Adipose tissue (tissue), 3 donors: Measurements from ENCODE around the gene SLC39A7. TPM values are rescaled to one million over a fixed set of nuclear protein-coding genes. Genes with fewer than 3 reads are reported as not detected.

Experiments used
- H3K27ac ChIP-seq: one replicate; pipeline ENCODE4 v1.5.1; 2013; ENCODE audit warnings: low read depth, low read length
- WGBS, 3 donors: extraction: QIAGEN DNeasy Blood & Tissue Kit; methylation state at CpG; one replicate each; pipeline ENCODE4 v1.1.7; 2013; 5-methylcytosine and 5-hydroxymethylcytosine counted together
- polyA plus RNA-seq, 3 donors: library from polyadenylated mRNA; stranded (reverse); fragments of 200-250 nt; gene quantifications; one replicate each; pipeline ENCODE4 v1.2.3, GENCODE V29; 2013
- donor health status: healthy with polysubstance abuse.
- donor health status: Bipolar disorder and iron deficiency.
- donor health status: healthy.

Gene SLC39A7, protein sequence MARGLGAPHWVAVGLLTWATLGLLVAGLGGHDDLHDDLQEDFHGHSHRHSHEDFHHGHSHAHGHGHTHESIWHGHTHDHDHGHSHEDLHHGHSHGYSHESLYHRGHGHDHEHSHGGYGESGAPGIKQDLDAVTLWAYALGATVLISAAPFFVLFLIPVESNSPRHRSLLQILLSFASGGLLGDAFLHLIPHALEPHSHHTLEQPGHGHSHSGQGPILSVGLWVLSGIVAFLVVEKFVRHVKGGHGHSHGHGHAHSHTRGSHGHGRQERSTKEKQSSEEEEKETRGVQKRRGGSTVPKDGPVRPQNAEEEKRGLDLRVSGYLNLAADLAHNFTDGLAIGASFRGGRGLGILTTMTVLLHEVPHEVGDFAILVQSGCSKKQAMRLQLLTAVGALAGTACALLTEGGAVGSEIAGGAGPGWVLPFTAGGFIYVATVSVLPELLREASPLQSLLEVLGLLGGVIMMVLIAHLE
- 100 to 1,000 TPM in 1 of 3 donors, 10 to 100 TPM in 2; 51.4 to 112 (median 72.1) TPM for polyA plus RNA-seq

DNA sequence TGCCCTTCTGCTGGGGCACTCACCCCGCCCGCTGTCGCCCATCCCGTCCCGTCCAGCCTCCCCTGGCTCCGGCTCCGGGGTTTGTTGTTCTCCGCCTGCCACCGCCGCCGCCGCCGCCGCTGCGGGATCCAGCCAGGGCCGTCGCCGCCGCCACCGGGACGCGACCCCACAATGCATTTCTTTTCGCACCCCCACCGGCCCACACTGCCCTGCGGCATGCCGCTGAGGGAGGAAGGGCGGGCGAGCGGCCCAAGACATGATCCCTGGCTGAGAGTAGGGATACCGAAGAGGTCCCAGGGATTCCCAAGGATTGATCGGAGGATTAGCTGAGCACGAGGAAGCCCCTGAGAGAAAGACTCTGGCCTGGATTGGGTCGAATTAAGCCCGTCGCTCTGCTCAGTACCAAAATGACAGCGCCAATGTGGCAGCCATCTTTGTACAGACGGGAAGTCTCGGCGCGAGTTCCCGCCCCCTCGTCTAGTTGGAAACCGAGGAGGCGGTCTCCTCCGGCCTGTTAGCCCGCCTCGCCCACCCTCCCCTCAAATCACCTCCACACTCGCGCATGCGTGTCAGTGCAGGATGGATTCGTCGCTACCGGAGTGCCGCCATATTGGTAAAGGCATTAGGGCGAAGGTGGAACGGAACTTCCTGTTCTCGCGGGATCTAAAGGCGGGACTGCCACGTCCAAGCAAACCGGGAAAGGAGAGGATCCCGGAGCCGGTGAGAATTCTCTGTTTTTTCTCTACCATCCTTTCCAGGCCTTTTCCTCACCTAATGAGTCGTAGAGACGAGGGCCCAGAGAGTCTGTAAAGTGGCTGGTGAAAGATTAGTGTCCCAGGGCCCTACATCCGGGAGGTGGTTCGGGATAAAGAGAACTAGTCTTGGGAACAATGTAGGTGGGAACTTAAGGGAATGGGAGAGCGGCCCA is at the start of gene SLC39A7, which contains the start of gene RXRB:
TSS of gene SLC39A7 (plus strand) at position 649 of the 928 bp plus-strand sequence. CDS start 379 bp downstream, outside the sequence.
TSS of gene RXRB (minus strand) at position 447 of the 928 bp plus-strand sequence. CDS start at position 258, 189 bp downstream.
- H3K27ac ChIP-seq = peak within 1 kb of the TSS; percentile 66
- WGBS, 3 donors = 0 to 1% (median 0%) methylated on average over 54 to 68 of the region's 68 CpGs

DNA sequence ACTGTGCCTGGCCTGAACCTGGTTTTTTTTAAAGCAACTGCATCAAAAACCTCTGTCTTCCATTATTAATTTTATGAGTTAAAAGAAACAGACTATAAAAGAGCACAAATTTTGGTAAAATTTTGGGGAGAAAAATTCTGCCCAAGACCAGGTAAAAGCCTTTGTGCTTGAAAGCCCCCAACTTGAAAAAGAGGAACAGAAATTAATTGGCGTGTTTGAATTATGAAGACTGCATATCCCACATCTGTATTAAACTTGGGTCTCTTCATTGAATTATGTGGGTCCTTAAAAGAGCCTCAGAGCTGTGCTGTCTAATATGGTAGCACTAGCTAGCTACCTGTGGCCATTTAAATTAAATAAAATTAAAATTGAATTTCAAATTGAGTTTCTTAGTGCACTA is 49.6 kb upstream of the SLC39A7 start:
- 83 to 85% (median 85%) methylated on average over 1 of the region's 1 CpG for WGBS, 3 donors
- no peak overlapping the region for H3K27ac ChIP-seq

DNA sequence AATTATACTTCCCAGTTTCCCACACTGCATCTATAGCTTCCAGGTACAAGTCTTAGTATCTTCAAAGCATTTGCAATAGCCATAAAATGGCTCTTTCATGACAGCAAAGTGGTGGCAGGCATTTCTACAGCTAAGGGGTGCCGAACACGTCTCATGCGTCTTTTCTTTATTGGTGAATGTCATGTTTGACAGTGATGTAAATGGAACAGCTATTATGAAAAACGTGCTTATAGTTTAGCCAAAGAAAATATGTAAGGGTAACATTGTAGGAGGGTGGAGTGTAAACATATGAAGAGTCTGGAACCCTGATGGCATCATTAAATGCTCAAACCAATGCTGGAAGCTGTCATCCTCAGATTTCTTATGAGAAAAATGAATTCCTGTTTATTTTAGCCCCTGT is 46.3 kb upstream of the SLC39A7 start:
- no peak overlapping the region for H3K27ac ChIP-seq
- WGBS, 3 donors = 39 to 73% (median 65%) methylated on average over 4 of the region's 4 CpGs

DNA sequence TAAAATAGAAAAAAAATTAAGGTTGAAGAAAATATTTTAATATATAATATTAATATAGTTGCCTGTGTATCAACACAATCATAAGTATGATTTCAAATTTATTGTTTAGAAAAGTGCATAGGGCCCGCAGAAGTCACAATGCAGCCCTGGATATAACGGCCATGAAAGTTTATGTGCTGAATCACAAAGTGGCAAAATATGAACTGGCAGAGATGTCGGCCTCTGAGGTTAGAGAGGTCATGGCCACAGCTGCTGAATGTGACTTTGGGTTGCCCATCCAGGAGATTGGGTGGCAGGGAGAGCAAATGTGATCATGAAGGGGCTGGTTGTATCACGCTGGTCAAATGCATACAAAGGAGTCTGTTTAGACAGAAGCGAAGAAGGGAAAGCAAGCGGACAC is 44.1 kb upstream of the SLC39A7 start:
- 79 to 89% (median 88%) methylated on average over 6 of the region's 6 CpGs for WGBS, 3 donors
- H3K27ac ChIP-seq = no peak overlapping the region

DNA sequence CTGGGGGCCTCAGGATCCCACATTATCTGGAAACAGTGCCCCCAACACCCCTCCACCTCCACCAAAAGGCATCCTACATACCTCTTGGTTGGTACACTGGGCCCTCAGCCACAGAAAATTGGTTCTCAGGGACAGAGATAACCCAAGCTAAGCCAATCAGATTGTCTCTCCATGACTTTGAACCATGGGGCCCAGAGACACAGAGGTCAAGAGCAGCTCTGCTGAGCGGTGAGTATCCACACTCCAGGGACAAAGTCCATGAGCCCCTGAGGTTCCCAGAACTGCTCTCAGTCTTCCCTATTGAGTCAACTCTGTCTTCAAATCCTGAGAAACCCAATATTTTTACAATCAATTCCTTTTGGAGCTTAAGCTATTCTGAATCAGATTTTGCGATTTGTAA is 43.7 kb upstream of the SLC39A7 start:
- WGBS, 3 donors = 66 to 92% (median 82%) methylated on average over 2 of the region's 2 CpGs
- no peak overlapping the region for H3K27ac ChIP-seq

DNA sequence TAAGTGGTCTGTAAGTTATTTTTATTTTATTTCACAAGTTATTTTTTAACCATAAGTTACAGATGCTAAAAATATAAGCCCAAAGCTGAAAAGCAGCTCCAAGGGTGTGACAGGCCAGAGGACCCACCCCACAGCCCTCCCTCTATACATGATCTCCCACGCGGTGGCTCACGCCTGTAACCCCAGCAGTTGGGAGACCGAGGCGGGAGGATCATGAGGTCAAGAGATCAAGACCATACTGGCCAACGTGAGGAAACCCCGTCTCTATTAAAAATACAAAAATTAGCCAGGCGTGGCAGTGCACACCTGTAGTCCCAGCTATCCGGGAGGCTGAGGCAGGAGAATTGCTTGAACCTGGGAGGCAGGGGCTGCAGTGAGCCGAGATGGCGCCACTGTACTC is 40.6 kb upstream of the SLC39A7 start:
- WGBS, 3 donors = 85 to 91% (median 89%) methylated on average over 11 of the region's 11 CpGs
- H3K27ac ChIP-seq = no peak overlapping the region

DNA sequence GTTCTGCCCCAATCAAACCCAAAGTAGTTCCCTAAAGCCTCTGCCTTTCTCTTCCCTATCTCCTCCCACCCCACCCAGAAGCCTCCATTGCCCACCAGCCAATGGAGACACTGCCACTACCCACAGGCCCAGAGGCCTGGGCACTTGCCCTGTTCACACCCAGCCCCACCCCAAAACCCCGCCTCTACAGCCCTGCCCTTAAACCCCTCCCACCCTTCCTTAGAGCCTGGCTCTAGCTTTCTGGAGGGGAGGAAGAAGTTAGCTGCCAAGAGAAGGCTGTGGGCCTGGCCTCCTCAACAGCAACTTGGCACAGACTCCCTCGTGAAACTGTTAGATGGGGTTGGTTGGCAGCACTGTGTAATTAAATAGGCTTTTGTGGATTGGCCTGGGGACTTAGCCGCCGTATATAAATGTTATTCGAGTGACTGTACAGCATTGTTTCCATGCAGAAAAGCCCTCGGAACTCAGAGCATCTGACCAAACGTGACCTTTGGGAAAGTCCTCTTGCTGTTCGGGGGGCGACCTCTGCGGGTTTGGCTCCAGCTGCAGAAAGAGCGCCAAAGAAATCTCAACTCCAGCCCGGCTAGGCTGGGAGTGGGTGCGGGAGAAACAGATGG is 39.8 kb upstream of the SLC39A7 start:
- no peak overlapping the region for H3K27ac ChIP-seq
- 32 to 44% (median 35%) methylated on average over 13 of the region's 13 CpGs for WGBS, 3 donors

DNA sequence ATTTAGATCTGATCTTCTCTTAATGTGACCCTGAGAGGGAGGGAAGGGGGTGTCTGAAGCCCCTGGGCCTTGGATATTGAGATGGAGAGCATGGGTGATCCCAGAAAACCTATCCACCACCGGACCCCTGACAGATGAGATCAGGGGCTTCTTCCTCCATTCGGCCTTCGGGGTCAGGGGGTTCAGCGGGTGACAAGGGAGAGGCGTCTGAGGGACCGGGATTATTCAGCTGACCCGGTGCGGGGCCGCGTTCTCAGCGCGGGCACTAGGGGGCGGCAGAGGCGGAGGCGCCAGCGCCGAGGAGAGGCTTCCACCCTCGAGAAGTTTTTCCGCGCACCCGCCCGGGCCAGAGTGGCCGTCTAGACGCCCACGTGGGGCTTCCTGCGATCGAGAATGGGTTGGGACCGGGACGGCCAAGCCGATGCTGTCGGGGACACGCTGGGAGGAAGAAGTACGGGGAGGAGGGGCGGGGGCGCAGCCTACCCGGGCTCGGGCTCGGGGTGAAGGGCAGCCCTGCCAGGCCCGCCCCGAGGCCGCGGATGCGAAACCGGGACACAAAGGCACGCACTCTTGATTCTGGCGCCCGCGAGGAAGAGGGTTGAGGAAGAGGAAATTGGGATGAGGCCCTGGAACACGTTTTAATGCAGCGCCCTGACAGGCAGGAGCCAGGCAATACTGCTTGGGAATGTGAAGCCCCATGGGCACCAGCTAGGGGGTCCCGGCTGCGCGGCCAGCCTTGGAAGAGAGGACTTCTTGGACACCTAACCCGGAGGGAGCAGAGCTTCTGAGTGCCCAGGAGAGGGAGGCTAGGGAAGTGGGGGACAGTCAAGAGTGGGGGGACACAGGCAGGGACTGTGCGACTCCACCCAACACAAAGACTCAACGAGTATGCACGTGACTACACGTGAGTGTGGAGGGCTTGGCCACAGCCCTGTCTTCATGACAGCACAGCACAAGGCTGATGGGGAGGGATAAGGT is 39.0 kb upstream of the SLC39A7 start:
- H3K27ac ChIP-seq = no peak overlapping the region

DNA sequence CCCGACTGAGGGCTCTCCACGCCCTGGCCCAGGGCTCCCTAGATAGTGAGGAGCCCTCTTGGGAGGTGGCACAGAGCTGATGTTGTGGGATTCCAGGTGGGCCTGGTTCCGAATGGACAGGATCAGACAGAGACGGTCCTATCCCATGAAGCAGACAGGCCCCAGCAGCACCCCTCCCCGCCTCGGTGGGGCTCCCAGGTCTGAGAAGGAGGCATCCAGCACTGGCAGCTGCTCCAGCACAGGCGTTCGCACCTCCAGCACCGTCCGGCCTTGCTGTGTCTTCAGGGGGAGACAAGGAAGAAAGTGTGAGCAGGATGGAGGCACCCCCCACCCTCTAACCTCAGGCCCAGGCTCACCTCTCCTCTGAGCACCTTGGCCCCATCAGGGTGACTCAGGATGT is 37.1 kb upstream of the SLC39A7 start:
- WGBS, 3 donors = 82 to 88% (median 88%) methylated on average over 10 of the region's 10 CpGs
- no peak overlapping the region for H3K27ac ChIP-seq

More for the DNA sequence above, 39.0 kb upstream of the SLC39A7 start:
- WGBS, 3 donors = 5 to 8% (median 6%) methylated on average over 55 to 58 of the region's 58 CpGs

DNA sequence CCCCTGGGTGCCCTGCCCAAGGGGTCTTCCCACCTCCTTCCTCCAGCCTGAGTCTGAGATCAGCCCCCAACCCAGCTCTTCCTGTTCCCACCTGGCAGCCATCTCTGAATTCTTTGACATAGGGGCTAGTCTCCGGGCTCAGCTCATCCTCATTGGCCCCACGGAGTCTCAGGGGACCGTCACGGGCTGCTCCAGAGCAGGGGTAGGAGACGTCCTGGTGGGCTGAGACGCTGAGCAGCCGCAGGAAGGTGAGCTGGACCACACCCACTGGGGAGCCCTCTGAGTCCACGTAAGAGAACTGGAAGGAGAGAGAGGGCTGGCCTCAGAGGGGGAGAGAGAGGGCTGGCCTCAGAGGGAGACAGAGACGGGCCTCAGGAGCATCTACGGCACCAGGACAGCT is 36.5 kb upstream of the SLC39A7 start:
- H3K27ac ChIP-seq = no peak overlapping the region
- WGBS, 3 donors = 36 to 60% (median 55%) methylated on average over 10 of the region's 10 CpGs

DNA sequence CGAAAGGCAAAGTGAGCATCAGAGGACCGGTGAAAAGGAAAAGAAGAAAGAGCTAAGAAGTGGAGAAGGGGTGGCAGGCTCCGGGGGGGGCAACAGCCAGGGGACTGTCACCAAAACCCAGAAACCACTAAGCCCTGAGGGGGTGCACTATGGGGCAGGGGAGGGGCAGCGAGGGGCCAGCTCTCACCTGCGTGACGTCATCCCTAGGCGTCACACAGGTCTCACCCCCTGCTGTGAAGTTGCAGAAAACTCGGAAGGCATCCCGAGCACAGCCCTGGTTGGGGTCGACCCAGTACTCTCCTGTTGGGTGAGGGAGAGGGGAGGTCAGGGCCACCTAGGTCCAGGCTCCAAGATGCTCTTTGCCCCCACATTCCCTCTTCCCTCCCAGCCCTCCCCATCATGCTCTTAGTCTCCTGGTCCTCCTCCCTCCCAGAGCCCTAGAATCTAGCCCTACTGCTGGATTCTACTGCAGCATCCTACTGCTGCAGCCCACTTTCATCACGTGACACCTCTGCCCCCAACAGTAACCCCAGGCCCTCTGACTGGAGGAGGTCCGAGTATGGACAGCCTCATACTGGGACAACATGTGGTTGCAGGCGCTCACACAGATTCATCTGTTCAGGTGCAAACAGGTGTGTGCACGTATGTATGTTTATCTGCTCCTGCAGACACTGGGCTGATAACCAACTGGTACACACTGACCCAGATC is 35.8 kb upstream of the SLC39A7 start:
- H3K27ac ChIP-seq = no peak overlapping the region
- 47 to 74% (median 70%) methylated on average over 14 of the region's 14 CpGs for WGBS, 3 donors

DNA sequence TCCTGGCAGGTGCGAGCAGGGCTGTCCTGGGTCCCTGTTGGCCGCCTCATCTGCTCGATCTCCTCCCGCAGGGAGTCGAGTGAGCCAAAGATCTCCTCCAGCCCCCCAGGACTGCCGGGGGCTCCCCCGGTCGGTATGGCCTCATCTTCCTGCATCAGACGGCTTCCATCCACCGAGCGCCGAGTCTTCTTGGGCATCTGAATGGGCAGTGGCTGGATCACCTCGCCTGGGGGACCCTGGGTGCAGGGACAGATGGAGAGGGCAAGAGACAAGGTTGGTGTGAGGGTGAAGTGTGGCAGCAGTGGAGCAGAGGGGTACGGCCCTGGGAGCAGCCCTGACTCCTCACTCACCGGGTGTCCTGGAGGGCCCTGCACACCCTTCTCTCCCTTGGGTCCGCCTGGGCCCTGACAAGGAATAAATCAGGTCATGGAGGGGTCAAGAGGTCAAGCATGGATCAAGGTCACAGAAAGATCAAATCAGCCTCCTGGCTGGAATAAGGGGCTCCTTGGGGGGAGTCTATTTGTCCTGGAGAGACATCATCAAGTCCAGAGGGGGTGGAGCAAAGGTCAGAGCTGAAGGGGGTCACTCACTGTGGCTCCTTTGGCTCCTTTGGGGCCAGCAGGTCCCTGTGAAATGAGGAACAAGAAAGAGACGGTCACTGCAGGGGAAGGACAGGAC is 34.9 kb upstream of the SLC39A7 start:
- 77 to 90% (median 86%) methylated on average over 17 of the region's 17 CpGs for WGBS, 3 donors
- no peak overlapping the region for H3K27ac ChIP-seq

DNA sequence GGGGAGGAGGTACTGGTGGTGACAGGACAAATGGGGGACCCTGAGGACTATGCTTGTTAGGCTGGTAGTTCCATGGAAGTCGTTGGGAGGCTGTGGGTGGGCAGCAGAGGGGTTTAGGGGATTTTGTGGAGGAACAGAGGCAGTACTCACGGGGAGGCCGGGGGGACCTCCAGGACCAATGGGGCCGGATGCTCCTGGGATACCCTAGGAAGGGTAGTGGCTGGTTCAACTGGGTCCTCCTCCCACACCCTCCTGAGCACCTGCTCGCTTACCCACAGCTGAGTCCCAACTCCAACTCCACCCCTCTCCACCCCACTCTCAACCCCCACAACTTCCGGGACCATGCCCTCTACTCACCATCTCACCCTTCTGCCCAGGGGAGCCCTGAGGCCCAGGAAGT is 34.3 kb upstream of the SLC39A7 start:
- WGBS, 3 donors = 82 to 96% (median 93%) methylated on average over 3 to 6 of the region's 6 CpGs

DNA sequence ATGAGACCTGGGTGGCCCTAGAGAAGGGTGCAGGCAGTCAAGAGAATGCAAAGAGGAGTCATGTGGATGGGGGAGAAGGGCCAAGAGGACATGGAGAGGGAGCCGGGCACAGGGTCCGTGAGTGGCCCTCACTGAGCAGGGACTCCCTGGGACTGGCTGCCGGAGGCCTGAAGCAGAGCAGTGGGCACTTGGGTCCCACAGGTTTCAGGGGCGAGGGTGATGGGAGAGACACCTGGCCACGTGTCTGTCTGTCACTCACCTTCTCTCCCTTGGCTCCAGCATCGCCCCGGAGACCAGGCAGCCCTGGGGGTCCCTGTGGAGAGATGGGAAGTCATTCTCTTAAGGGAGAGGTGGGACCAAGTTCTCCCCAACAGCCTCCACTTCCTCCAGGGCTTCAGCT is 33.9 kb upstream of the SLC39A7 start:
- WGBS, 3 donors = 70 to 90% (median 88%) methylated on average over 6 to 7 of the region's 7 CpGs
- H3K27ac ChIP-seq = no peak overlapping the region

More for the DNA sequence above, 34.3 kb upstream of the SLC39A7 start:
- no peak overlapping the region for H3K27ac ChIP-seq

DNA sequence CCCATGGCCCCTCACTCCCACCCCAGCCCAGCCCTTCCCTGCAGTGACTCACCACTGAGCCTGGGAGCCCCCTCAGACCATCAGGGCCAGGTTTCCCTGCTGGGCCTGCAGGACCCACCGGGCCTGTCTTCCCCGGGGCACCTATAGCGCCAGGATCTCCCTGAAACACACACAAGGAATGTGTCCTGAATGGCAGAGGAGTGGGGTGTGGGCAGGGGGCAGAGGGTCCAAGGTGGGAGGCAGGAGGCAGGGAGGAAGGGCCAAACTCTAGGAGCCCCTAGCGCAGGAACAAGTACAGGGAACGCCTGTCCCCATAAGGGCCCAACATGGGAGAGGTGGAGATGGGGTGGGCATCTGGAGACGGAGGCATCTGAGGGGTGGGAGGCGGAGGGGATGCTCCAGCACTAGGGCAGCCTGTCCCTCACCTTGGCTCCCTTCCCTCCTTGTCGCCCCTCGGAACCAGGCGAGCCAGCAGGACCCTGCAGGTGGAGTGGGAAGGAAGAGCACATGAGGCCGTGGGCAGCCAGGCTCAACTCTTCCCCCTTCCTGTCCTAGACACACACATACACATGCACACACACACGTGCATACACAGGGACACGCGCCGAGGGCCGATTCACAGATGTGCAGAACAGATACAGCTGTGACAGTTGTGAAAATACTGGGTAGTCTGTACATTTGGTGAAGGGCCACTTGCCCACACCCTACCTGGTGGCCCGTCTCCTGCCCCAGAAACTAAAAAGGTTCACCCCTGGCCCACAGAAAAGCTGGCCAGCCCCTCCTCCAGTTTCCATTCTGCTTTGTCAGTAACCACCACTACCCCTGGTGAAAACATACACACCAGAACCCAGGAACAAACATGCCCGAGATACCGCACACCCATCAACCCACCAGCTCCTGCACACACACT is 33.0 kb upstream of the SLC39A7 start:
- 84 to 89% (median 85%) methylated on average over 12 to 19 of the region's 19 CpGs for WGBS, 3 donors
- no peak overlapping the region for H3K27ac ChIP-seq

DNA sequence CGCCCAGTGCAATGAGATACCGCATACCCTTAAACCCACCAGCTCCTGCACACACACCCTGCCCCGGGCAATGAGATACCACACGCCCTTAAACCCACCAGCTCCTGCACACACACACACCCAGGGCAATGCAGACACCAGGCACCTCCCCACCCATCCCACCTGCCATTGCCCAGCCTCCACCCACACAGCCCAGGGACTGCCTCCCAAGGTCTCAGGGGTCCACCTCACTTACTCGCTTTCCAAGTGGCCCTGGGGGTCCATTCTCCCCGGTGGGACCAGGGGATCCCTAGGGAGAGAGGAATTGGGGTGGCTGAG is 32.4 kb upstream of the SLC39A7 start:
- no peak overlapping the region for H3K27ac ChIP-seq
- 70 to 85% (median 71%) methylated on average over 6 of the region's 6 CpGs for WGBS, 3 donors
